ENCODE measurements around the gene SPATA17.
"Not testable (repeated sequence)": the region's sequence is repeated elsewhere in the genome, so short reads cannot be mapped to it uniquely, and the experiment has no call there.

Gene SPATA17

GRCh38 chr1:217630711-217631591, at the start of gene SPATA17, which contains the start of gene GPATCH2:
SPATA17 (plus strand) TSS chr1:217631344; CDS start chr1:217631379, 35 bp downstream.
GPATCH2 (minus strand) TSS chr1:217631090; CDS start chr1:217630971, 119 bp downstream.
- FAIRE-seq: peak; percentile 98
- peak; percentile 58 for DNase-seq (ENCODE audit: insufficient read length, low spot score)

GRCh38 chr1:217584286-217584811, 46.8 kb upstream of the SPATA17 start:
- not testable (repeated sequence) for DNase-seq (ENCODE audit: insufficient read length, low spot score); FAIRE-seq

- DNase-seq (ENCODE audit: insufficient read length, low spot score): no peak
- no peak for FAIRE-seq
These were observed 45.6 kb upstream of the SPATA17 start for GRCh38 chr1:217585577-217585976.

- DNase-seq (ENCODE audit: insufficient read length, low spot score) (no peak), FAIRE-seq (no peak)
These were observed 44.6 kb upstream of the SPATA17 start for GRCh38 chr1:217586586-217586985.

- no peak for FAIRE-seq
These were observed 40.5 kb upstream of the SPATA17 start for GRCh38 chr1:217590598-217590997.

GRCh38 chr1:217599154-217599553, 32.0 kb upstream of the SPATA17 start:
- no peak for DNase-seq (ENCODE audit: insufficient read length, low spot score)
- FAIRE-seq: no peak

More at GRCh38 chr1:217590598-217590997, 40.5 kb upstream of the SPATA17 start:
- DNase-seq (ENCODE audit: insufficient read length, low spot score): no peak

GRCh38 chr1:217602380-217602779, 28.8 kb upstream of the SPATA17 start:
- DNase-seq (ENCODE audit: insufficient read length, low spot score) (no peak), FAIRE-seq (no peak)

- FAIRE-seq: no peak
- DNase-seq (ENCODE audit: insufficient read length, low spot score): no peak
These were observed 25.8 kb upstream of the SPATA17 start for GRCh38 chr1:217605390-217605789.

- DNase-seq (ENCODE audit: insufficient read length, low spot score): no peak
- FAIRE-seq: no peak
These were observed 16.9 kb upstream of the SPATA17 start for GRCh38 chr1:217614200-217614712.

- DNase-seq (ENCODE audit: insufficient read length, low spot score) (no peak), FAIRE-seq (peak; percentile 44)
These were observed 14.0 kb upstream of the SPATA17 start for GRCh38 chr1:217617126-217617525.

- DNase-seq (ENCODE audit: insufficient read length, low spot score) (peak; percentile 15), FAIRE-seq (peak; percentile 88)
These were observed 10.3 kb upstream of the SPATA17 start for GRCh38 chr1:217620814-217621213.

- DNase-seq (ENCODE audit: insufficient read length, low spot score) (no peak), FAIRE-seq (peak; percentile 52)
These were observed 9.1 kb upstream of the SPATA17 start for GRCh38 chr1:217622042-217622441.

- FAIRE-seq (no peak), DNase-seq (ENCODE audit: insufficient read length, low spot score) (no peak)
These were observed 4.8 kb upstream of the SPATA17 start for GRCh38 chr1:217626321-217626720.

GRCh38 chr1:217627431-217627830, 3.7 kb upstream of the SPATA17 start:
- peak; percentile 75 for FAIRE-seq
- DNase-seq (ENCODE audit: insufficient read length, low spot score): no peak

- DNase-seq (ENCODE audit: insufficient read length, low spot score): no peak
- FAIRE-seq: no peak
These were observed 11.3 kb downstream of the SPATA17 start for GRCh38 chr1:217642455-217642854.

- no peak for DNase-seq (ENCODE audit: insufficient read length, low spot score)
These were observed 16.6 kb downstream of the SPATA17 start for GRCh38 chr1:217647791-217648190.

GRCh38 chr1:217650674-217651073, 19.5 kb downstream of the SPATA17 start:
- DNase-seq (ENCODE audit: insufficient read length, low spot score) (no peak), FAIRE-seq (no peak)

More at GRCh38 chr1:217647791-217648190, 16.6 kb downstream of the SPATA17 start:
- no peak for FAIRE-seq

- DNase-seq (ENCODE audit: insufficient read length, low spot score) (no peak), FAIRE-seq (peak; percentile 63)
These were observed 29.4 kb downstream of the SPATA17 start for GRCh38 chr1:217660353-217661062.

GRCh38 chr1:217661407-217661806, 30.3 kb downstream of the SPATA17 start:
- FAIRE-seq (peak; percentile 37), DNase-seq (ENCODE audit: insufficient read length, low spot score) (no peak)

GRCh38 chr1:217668351-217668940, 37.3 kb downstream of the SPATA17 start:
- no peak for FAIRE-seq
- DNase-seq (ENCODE audit: insufficient read length, low spot score): no peak

GRCh38 chr1:217673387-217673786, 42.2 kb downstream of the SPATA17 start:
- FAIRE-seq: peak; percentile 26
- no peak for DNase-seq (ENCODE audit: insufficient read length, low spot score)
